Neural progenitor cell (in vitro differentiated cells): ENCODE measurements around the gene CAPNS1.
"Not testable (repeated sequence)": the region's sequence is repeated elsewhere in the genome, so short reads cannot be mapped to it uniquely, and the experiment has no call there.

Experiments used
- CTCF ChIP-seq: fragments of 200-600 bp; sonication (generic); IDR thresholded peaks from 2 replicates; pipeline ENCODE4 v1.5.1; 2017; ENCODE audit warnings: antibody characterized with exemption, mild to moderate bottlenecking
- EZH2 ChIP-seq: fragments of 200-600 bp; sonication (generic); IDR thresholded peaks from 2 replicates; pipeline ENCODE4 v1.6.1; 2017; ENCODE audit warnings: antibody characterized with exemption, mild to moderate bottlenecking, moderate library complexity

GRCh38 chr19:36131221-36131620 is 8.6 kb upstream of the CAPNS1 start:
- not testable (repeated sequence) for TF ChIP-seq CTCF, EZH2
